Measurements from ENCODE around the gene GRK6. TPM values are rescaled to one million over a fixed set of nuclear protein-coding genes. Genes with fewer than 3 reads are reported as not detected.

GRK6 gene
- total RNA-seq, 1 donor from 2014 or later: 12.5 TPM

- Histone ChIP-seq H3K36me3 (ENCODE audit: control insufficient read depth in 3 of 3, insufficient read depth in 3 of 3, low read length in 3 of 3) (peaks cover 31 to 46% (median 35%) of the 10 kb centered on the region in 3 donors), H3K9me3 (ENCODE audit: control insufficient read depth in 3 of 3, low read length in 3 of 3) (no peaks in the 10 kb centered on the region), H3K9ac (ENCODE audit: low read depth in 1 of 3, low read length in 3 of 3) (peak overlapping the region in 2 of 3 donors; percentile 23 to 54), H3K4me3 (ENCODE audit: low read length in 3 of 3) (peak overlapping the region in 1 of 3 donors; percentile 22), H3K4me1 (ENCODE audit: control insufficient read depth in 3 of 3, insufficient read depth in 3 of 3, low read length in 3 of 3) (peaks cover 26 to 60% (median 35%) of the 10 kb centered on the region in 3 donors), H3K27me3 (ENCODE audit: control insufficient read depth in 3 of 3, insufficient read depth in 3 of 3, low read length in 3 of 3) (no peaks in the 10 kb centered on the region), H3K27ac (ENCODE audit: low read depth, low read length) (peak overlapping the region; percentile 36)
Observed at GRCh38 chr5:177431317-177432142, 5.1 kb downstream of the GRK6 start.

GRCh38 chr5:177432143-177432838, 5.8 kb downstream of the GRK6 start:
- H3K4me1 ChIP-seq (ENCODE audit: control insufficient read depth in 3 of 3, insufficient read depth in 3 of 3, low read length in 3 of 3): peaks cover 23 to 54% (median 31%) of the 10 kb centered on the region in 3 donors
- no peaks in the 10 kb centered on the region for H3K27me3 ChIP-seq (ENCODE audit: control insufficient read depth in 3 of 3, insufficient read depth in 3 of 3, low read length in 3 of 3)
- peak overlapping the region in 1 of 3 donors; percentile 29 for H3K4me3 ChIP-seq (ENCODE audit: low read length in 3 of 3)
- peak overlapping the region; percentile 36 for H3K27ac ChIP-seq (ENCODE audit: low read depth, low read length)
- no peaks in the 10 kb centered on the region for H3K9me3 ChIP-seq (ENCODE audit: control insufficient read depth in 3 of 3, low read length in 3 of 3)
- peaks cover 35 to 50% (median 39%) of the 10 kb centered on the region in 3 donors for H3K36me3 ChIP-seq (ENCODE audit: control insufficient read depth in 3 of 3, insufficient read depth in 3 of 3, low read length in 3 of 3)
- peak overlapping the region in 2 of 3 donors; percentile 23 to 54 for H3K9ac ChIP-seq (ENCODE audit: low read depth in 1 of 3, low read length in 3 of 3)

DNA sequence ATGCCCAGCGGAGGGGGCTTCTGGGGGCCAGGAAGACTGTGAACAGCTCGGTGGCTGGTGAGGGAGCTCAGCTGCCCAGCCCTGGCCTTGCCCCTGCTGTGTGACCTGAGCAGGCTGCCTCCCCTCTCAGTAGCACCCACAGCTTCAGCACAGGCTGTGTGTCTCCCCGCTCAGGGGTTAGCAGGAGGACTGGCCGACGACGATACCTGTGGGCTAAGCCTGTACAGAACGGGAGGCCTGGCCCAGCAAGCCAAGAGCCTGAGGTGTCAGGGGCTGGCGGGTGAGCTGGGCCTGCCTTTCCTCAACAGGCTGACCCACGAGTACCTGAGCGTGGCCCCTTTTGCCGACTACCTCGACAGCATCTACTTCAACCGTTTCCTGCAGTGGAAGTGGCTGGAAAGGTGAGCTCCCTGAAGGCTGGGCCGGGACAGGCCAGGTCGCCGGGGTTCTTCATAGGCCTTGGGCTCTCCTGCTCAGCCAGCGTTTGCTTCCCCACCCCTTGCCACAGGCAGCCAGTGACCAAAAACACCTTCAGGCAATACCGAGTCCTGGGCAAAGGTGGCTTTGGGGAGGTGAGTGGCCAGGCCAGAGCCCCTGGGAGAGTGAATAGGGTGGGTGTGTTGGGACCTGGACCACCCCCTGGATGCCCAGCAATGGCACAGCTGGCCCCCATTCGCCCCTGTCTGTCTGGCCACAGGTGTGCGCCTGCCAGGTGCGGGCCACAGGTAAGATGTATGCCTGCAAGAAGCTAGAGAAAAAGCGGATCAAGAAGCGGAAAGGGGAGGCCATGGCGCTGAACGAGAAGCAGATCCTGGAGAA, 6.6 kb downstream of the GRK6 start:
- H3K9me3 ChIP-seq (ENCODE audit: control insufficient read depth in 3 of 3, low read length in 3 of 3): no peaks in the 10 kb centered on the region
- peaks cover 39 to 57% (median 40%) of the 10 kb centered on the region in 3 donors for H3K36me3 ChIP-seq (ENCODE audit: control insufficient read depth in 3 of 3, insufficient read depth in 3 of 3, low read length in 3 of 3)
- no peaks in the 10 kb centered on the region for H3K27me3 ChIP-seq (ENCODE audit: control insufficient read depth in 3 of 3, insufficient read depth in 3 of 3, low read length in 3 of 3)
- H3K4me3 ChIP-seq (ENCODE audit: low read length in 3 of 3): no peak overlapping the region
- no peak overlapping the region for H3K27ac ChIP-seq (ENCODE audit: low read depth, low read length)
- H3K4me1 ChIP-seq (ENCODE audit: control insufficient read depth in 3 of 3, insufficient read depth in 3 of 3, low read length in 3 of 3): peaks cover 15 to 47% (median 23%) of the 10 kb centered on the region in 3 donors
- H3K9ac ChIP-seq (ENCODE audit: low read depth in 1 of 3, low read length in 3 of 3): no peak overlapping the region

- Histone ChIP-seq H3K9ac (ENCODE audit: low read depth in 1 of 3, low read length in 3 of 3) (no peak overlapping the region), H3K4me3 (ENCODE audit: low read length in 3 of 3) (no peak overlapping the region), H3K36me3 (ENCODE audit: control insufficient read depth in 3 of 3, insufficient read depth in 3 of 3, low read length in 3 of 3) (peaks cover 39 to 62% (median 40%) of the 10 kb centered on the region in 3 donors), H3K4me1 (ENCODE audit: control insufficient read depth in 3 of 3, insufficient read depth in 3 of 3, low read length in 3 of 3) (peaks cover 13 to 40% (median 20%) of the 10 kb centered on the region in 3 donors), H3K27me3 (ENCODE audit: control insufficient read depth in 3 of 3, insufficient read depth in 3 of 3, low read length in 3 of 3) (no peaks in the 10 kb centered on the region), H3K9me3 (ENCODE audit: control insufficient read depth in 3 of 3, low read length in 3 of 3) (no peaks in the 10 kb centered on the region), H3K27ac (ENCODE audit: low read depth, low read length) (no peak overlapping the region)
Observed at GRCh38 chr5:177433658-177434217, 7.3 kb downstream of the GRK6 start.

GRCh38 chr5:177434437-177434836, 8.0 kb downstream of the GRK6 start:
- Histone ChIP-seq H3K27me3 (ENCODE audit: control insufficient read depth in 3 of 3, insufficient read depth in 3 of 3, low read length in 3 of 3) (no peaks in the 10 kb centered on the region), H3K27ac (ENCODE audit: low read depth, low read length) (no peak overlapping the region), H3K4me3 (ENCODE audit: low read length in 3 of 3) (no peak overlapping the region), H3K36me3 (ENCODE audit: control insufficient read depth in 3 of 3, insufficient read depth in 3 of 3, low read length in 3 of 3) (peaks cover 39 to 64% (median 40%) of the 10 kb centered on the region in 3 donors), H3K9ac (ENCODE audit: low read depth in 1 of 3, low read length in 3 of 3) (no peak overlapping the region), H3K9me3 (ENCODE audit: control insufficient read depth in 3 of 3, low read length in 3 of 3) (no peaks in the 10 kb centered on the region), H3K4me1 (ENCODE audit: control insufficient read depth in 3 of 3, insufficient read depth in 3 of 3, low read length in 3 of 3) (peaks cover 13 to 33% (median 20%) of the 10 kb centered on the region in 3 donors)

GRCh38 chr5:177434942-177435738, 8.7 kb downstream of the GRK6 start:
- Histone ChIP-seq H3K4me1 (ENCODE audit: control insufficient read depth in 3 of 3, insufficient read depth in 3 of 3, low read length in 3 of 3) (peaks cover 13 to 28% (median 20%) of the 10 kb centered on the region in 3 donors), H3K27me3 (ENCODE audit: control insufficient read depth in 3 of 3, insufficient read depth in 3 of 3, low read length in 3 of 3) (no peaks in the 10 kb centered on the region), H3K36me3 (ENCODE audit: control insufficient read depth in 3 of 3, insufficient read depth in 3 of 3, low read length in 3 of 3) (peaks cover 40 to 67% (median 44%) of the 10 kb centered on the region in 3 donors), H3K27ac (ENCODE audit: low read depth, low read length) (no peak overlapping the region), H3K9me3 (ENCODE audit: control insufficient read depth in 3 of 3, low read length in 3 of 3) (no peaks in the 10 kb centered on the region), H3K9ac (ENCODE audit: low read depth in 1 of 3, low read length in 3 of 3) (no peak overlapping the region), H3K4me3 (ENCODE audit: low read length in 3 of 3) (no peak overlapping the region)

DNA sequence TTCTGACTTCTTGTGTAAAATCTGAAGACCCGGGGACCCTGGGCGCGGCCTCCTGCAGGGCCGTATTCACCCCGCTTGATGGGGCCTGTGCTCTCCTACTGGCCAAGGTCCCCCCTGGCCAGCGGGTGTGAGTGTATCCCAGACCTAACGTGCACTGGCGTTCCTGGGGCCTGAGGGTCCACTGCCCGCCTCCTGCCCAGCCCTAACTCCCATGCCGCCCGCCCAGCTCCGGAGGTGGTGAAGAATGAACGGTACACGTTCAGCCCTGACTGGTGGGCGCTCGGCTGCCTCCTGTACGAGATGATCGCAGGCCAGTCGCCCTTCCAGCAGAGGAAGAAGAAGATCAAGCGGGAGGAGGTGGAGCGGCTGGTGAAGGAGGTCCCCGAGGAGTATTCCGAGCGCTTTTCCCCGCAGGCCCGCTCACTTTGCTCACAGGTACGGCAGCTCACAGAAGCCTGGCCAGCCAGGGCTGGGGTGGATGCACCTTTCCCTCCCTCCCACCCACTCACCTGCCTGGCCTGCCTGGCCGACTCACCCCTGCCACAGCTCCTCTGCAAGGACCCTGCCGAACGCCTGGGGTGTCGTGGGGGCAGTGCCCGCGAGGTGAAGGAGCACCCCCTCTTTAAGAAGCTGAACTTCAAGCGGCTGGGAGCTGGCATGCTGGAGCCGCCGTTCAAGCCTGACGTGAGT, 9.5 kb downstream of the GRK6 start:
- Histone ChIP-seq H3K27ac (ENCODE audit: low read depth, low read length) (no peak overlapping the region), H3K27me3 (ENCODE audit: control insufficient read depth in 3 of 3, insufficient read depth in 3 of 3, low read length in 3 of 3) (no peaks in the 10 kb centered on the region), H3K4me3 (ENCODE audit: low read length in 3 of 3) (no peak overlapping the region), H3K9ac (ENCODE audit: low read depth in 1 of 3, low read length in 3 of 3) (no peak overlapping the region), H3K9me3 (ENCODE audit: control insufficient read depth in 3 of 3, low read length in 3 of 3) (no peaks in the 10 kb centered on the region), H3K36me3 (ENCODE audit: control insufficient read depth in 3 of 3, insufficient read depth in 3 of 3, low read length in 3 of 3) (peaks cover 44 to 70% (median 49%) of the 10 kb centered on the region in 3 donors), H3K4me1 (ENCODE audit: control insufficient read depth in 3 of 3, insufficient read depth in 3 of 3, low read length in 3 of 3) (peaks cover 13 to 20% (median 18%) of the 10 kb centered on the region in 3 donors)

GRCh38 chr5:177437623-177438022, 11.1 kb downstream of the GRK6 start:
- Histone ChIP-seq H3K4me3 (ENCODE audit: low read length in 3 of 3) (no peak overlapping the region), H3K27me3 (ENCODE audit: control insufficient read depth in 3 of 3, insufficient read depth in 3 of 3, low read length in 3 of 3) (no peaks in the 10 kb centered on the region), H3K4me1 (ENCODE audit: control insufficient read depth in 3 of 3, insufficient read depth in 3 of 3, low read length in 3 of 3) (peaks cover 0 to 4% (median 2%) of the 10 kb centered on the region in 3 donors), H3K36me3 (ENCODE audit: control insufficient read depth in 3 of 3, insufficient read depth in 3 of 3, low read length in 3 of 3) (peaks cover 39 to 65% (median 49%) of the 10 kb centered on the region in 3 donors), H3K9me3 (ENCODE audit: control insufficient read depth in 3 of 3, low read length in 3 of 3) (no peaks in the 10 kb centered on the region), H3K9ac (ENCODE audit: low read depth in 1 of 3, low read length in 3 of 3) (no peak overlapping the region), H3K27ac (ENCODE audit: low read depth, low read length) (no peak overlapping the region)
